OCI-LY7 (cell line): Measurements from ENCODE around the gene LRRFIP2. TPM values are rescaled to one million over a fixed set of nuclear protein-coding genes. Genes with fewer than 3 reads are reported as not detected.

Experiments used
- BruUV-seq: library from RNA; stranded (reverse); fragments of 400-500 nt; replicated peaks from 2 replicates; lab custom pipeline; 2021; lab: Mats Ljungman, UMichigan
- CTCF ChIA-PET: fragments of 300-600 bp; sonication (Branson Sonifier 250); formaldehyde crosslinking; loops from one replicate; lab custom pipeline; 2022; ENCODE audit warnings: antibody characterized with exemption; ENCODE audit not compliant: unreplicated experiment; lab: Charles Lee
- POLR2A ChIA-PET: fragments of 300-600 bp; sonication (Branson Sonifier 250); formaldehyde crosslinking; loops from one replicate; lab custom pipeline; 2022; ENCODE audit warnings: antibody characterized with exemption; lab: Charles Lee
- DNase-seq: peaks from one replicate; pipeline ENCODE4 v3.0.0-alpha.2; 2015; ENCODE audit warnings: low spot score
- H2AFZ ChIP-seq: fragments of 200-600 bp; sonication (generic), shearing (Covaris generic); 2 replicates; pipeline ENCODE4 v1.6.1; 2014; ENCODE audit warnings: mild to moderate bottlenecking, antibody characterized with exemption, low read length, moderate library complexity
- H3K27ac ChIP-seq: fragments of 200-600 bp; sonication (generic); 2 replicates; pipeline ENCODE4 v1.5.1; 2014; ENCODE audit warnings: mixed run types, low read depth, mild to moderate bottlenecking, moderate library complexity, low read length, inconsistent platforms; ENCODE audit not compliant: poor library complexity, severe bottlenecking
- H3K36me3 ChIP-seq: fragments of 200-600 bp; sonication (generic); 2 replicates; pipeline ENCODE4 v1.6.1; 2014; ENCODE audit warnings: mild to moderate bottlenecking, antibody characterized with exemption, low read length, moderate library complexity, mixed read lengths; ENCODE audit not compliant: insufficient read depth
- H3K4me1 ChIP-seq: fragments of 200-600 bp; sonication (generic); 2 replicates; pipeline ENCODE4 v1.5.1; 2014; ENCODE audit warnings: mild to moderate bottlenecking, low read length; ENCODE audit not compliant: insufficient read depth, poor library complexity, severe bottlenecking
- H3K4me2 ChIP-seq: fragments of 200-600 bp; sonication (generic); 2 replicates; pipeline ENCODE4 v1.6.1; 2014; ENCODE audit warnings: mild to moderate bottlenecking, low read length
- H3K4me3 ChIP-seq: fragments of 200-600 bp; sonication (generic); 2 replicates; pipeline ENCODE4 v1.5.1; 2014; ENCODE audit warnings: mild to moderate bottlenecking, low read depth, low read length; ENCODE audit not compliant: poor library complexity, severe bottlenecking
- H3K79me2 ChIP-seq: fragments of 200-600 bp; sonication (generic); 2 replicates; pipeline ENCODE4 v1.6.1; 2016; ENCODE audit warnings: low read depth, mild to moderate bottlenecking, low read length, moderate library complexity, mixed read lengths; ENCODE audit not compliant: insufficient read depth
- H3K9me2 ChIP-seq: fragments of 200-600 bp; sonication (generic); 2 replicates; pipeline ENCODE4 v1.6.1; 2016; ENCODE audit warnings: mild to moderate bottlenecking, low read length, mixed read lengths; ENCODE audit not compliant: insufficient read depth
- H3K9me3 ChIP-seq: fragments of 200-600 bp; sonication (generic); 2 replicates; pipeline ENCODE4 v1.6.1; 2014; ENCODE audit warnings: mild to moderate bottlenecking, mixed run types, low read length, mixed read lengths
- H4K20me1 ChIP-seq: fragments of 200-600 bp; sonication (generic); 2 replicates; pipeline ENCODE4 v1.6.1; 2014; ENCODE audit warnings: mild to moderate bottlenecking, antibody characterized with exemption, low read length, moderate library complexity, mixed read lengths; ENCODE audit not compliant: insufficient read depth
- CTCF ChIP-seq: fragments of 200-600 bp; sonication (generic); conservative IDR thresholded peaks from 2 replicates; pipeline ENCODE4 v1.5.1; 2014; ENCODE audit warnings: mild to moderate bottlenecking, antibody characterized with exemption, low read length, moderate library complexity, mixed read lengths
- EZH2phosphoT487 ChIP-seq: fragments of 200-600 bp; sonication (generic); IDR thresholded peaks from 2 replicates; pipeline ENCODE4 v1.6.1; 2018; ENCODE audit warnings: low read depth, borderline replicate concordance, mild to moderate bottlenecking, mixed run types, antibody characterized with exemption, low read length, moderate library complexity, mixed read lengths
- intact Hi-C: fragments of 100-400 bp; cut with micrococcal nuclease; formaldehyde crosslinking; loops from one replicate; pipeline ENCODE4 v1.10.0; 2022; ENCODE audit not compliant: unreplicated experiment
- total RNA-seq, 2 experiments: library from RNA; depleted of rRNA in 1 of 2; stranded (reverse); fragments of >200 nt in 1 of 2; shearing (Covaris generic) in 1 of 2; gene quantifications; 2 replicates each; pipeline ENCODE4 v1.2.3, GENCODE V29; 2014 to 2022

LRRFIP2 gene
- total RNA-seq, 2 experiments from 2014 or later, result 23.7 to 37.3 TPM

GRCh38 chr3:37041546-37042195, 132.7 kb downstream of the LRRFIP2 start:
- H2AFZ ChIP-seq, result no peak overlapping the region
- H3K27ac ChIP-seq, result no peak overlapping the region
- TF ChIP-seq EZH2phosphoT487 (no peak), CTCF (no peak)
- H4K20me1 ChIP-seq, result no peaks in the 10 kb centered on the region
- no TSS peak for BruUV-seq
- H3K36me3 ChIP-seq, result peaks cover 93% of the 10 kb centered on the region
- H3K9me3 ChIP-seq, result no peaks in the 10 kb centered on the region
- H3K4me3 ChIP-seq, result no peak overlapping the region
- H3K4me1 ChIP-seq, result no peaks in the 10 kb centered on the region
- intact Hi-C loops, result no loop called here
- no peak for DNase-seq
- H3K9me2 ChIP-seq, result no peaks in the 10 kb centered on the region
- CTCF ChIA-PET, result interaction anchor here (0.5 kb wide), 1 partner anchor 228 kb away, joined by 5 read pairs; no protein-coding TSS in a partner anchor
- H3K4me2 ChIP-seq, result no peak overlapping the region
- no peaks in the 10 kb centered on the region for H3K79me2 ChIP-seq
- POLR2A ChIA-PET, result interaction anchor here (1.0 to 1.6 kb wide), 5 partner anchors 8 to 29 kb away, joined by 3 to 5 read pairs (median 3); no protein-coding TSS in a partner anchor

- Histone ChIP-seq H3K9me3 (no peaks in the 10 kb centered on the region), H4K20me1 (no peaks in the 10 kb centered on the region), H3K4me1 (no peaks in the 10 kb centered on the region), H3K4me3 (no peak overlapping the region), H3K27ac (no peak overlapping the region), H3K36me3 (peaks cover 96% of the 10 kb centered on the region), H2AFZ (no peak overlapping the region), H3K9me2 (no peaks in the 10 kb centered on the region), H3K79me2 (no peaks in the 10 kb centered on the region), H3K4me2 (no peak overlapping the region)
- intact Hi-C loops, result no loop called here
- ChIA-PET CTCF (no interaction called here), POLR2A (interaction anchor here (0.7 to 1.3 kb wide), 3 partner anchors 9 to 48 kb away, joined by 3 to 5 read pairs (median 3); partner anchors contain the start of genes EPM2AIP1 and MLH1)
- BruUV-seq, result no TSS peak
- TF ChIP-seq EZH2phosphoT487, result no peak
- no peak for TF ChIP-seq CTCF
- no peak for DNase-seq
Measured at GRCh38 chr3:37040231-37040630, 134.2 kb downstream of the LRRFIP2 start.
